Body of pancreas (tissue), 4 donors: ENCODE data around the gene KCTD19.

ENCODE experiments used
- POLR2A ChIP-seq, 3 donors: fragments of 450-650 bp; IDR thresholded peaks; one replicate each; pipeline ENCODE4 v1.6.1; 2016; ENCODE audit warnings: antibody characterized with exemption in 3 of 3, mild to moderate bottlenecking in 2 of 3
- TF ChIP-seq, protein P1 (sequence below), 7 experiments: fragments of 450-650 bp in 4 of 7; fragments of 200-600 bp in 3 of 7; sonication (generic) in 3 of 7; IDR thresholded peaks; one replicate each; pipeline ENCODE4 v1.5.1; 2016 to 2019; ENCODE audit warnings: antibody characterized with exemption in 7 of 7

DNA sequence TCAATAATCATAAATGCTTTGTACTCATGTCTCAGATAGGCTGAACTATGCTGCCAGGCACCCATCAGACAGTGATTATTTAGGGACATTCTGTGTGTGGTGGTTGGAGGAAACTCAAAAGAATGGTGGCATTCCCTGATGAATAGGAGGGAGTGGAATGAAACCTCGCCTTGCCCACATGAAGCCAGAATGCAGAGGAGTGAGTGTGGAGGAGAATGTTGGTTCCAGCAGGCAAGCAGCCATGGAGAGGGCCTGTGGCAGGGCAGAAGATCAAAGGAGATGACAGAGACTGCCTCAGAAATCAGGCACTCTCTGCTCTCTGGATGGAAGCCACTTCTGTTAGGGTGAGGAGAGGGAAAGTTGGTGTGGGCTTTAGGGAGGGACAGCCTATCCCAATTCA is 22.5 kb downstream of the KCTD19 start:
- no peak for TF ChIP-seq POLR2A (IDR thresholded peaks at IDR 0.05)
- TF ChIP-seq, protein P1, sequence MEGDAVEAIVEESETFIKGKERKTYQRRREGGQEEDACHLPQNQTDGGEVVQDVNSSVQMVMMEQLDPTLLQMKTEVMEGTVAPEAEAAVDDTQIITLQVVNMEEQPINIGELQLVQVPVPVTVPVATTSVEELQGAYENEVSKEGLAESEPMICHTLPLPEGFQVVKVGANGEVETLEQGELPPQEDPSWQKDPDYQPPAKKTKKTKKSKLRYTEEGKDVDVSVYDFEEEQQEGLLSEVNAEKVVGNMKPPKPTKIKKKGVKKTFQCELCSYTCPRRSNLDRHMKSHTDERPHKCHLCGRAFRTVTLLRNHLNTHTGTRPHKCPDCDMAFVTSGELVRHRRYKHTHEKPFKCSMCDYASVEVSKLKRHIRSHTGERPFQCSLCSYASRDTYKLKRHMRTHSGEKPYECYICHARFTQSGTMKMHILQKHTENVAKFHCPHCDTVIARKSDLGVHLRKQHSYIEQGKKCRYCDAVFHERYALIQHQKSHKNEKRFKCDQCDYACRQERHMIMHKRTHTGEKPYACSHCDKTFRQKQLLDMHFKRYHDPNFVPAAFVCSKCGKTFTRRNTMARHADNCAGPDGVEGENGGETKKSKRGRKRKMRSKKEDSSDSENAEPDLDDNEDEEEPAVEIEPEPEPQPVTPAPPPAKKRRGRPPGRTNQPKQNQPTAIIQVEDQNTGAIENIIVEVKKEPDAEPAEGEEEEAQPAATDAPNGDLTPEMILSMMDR (IDR thresholded peaks at IDR 0.05): no peak
